HG02571 (cell line): ENCODE results near the gene TRIM29.
"Not testable (repeated sequence)": the region's sequence is repeated elsewhere in the genome, so short reads cannot be mapped to it uniquely, and the experiment has no call there.

ENCODE experiments used
- ATAC-seq: cut with Tn5 transposase; IDR thresholded peaks from one replicate; pipeline ENCODE4 v1.9.1; 2021; ENCODE audit warnings: mild to moderate bottlenecking, moderate library complexity; ENCODE audit not compliant: unreplicated experiment

TRIM29 gene

GRCh38 chr11:120172054-120172911 lies 34.4 kb upstream of the TRIM29 start:
- ATAC-seq, result no peak

- no peak for ATAC-seq
These were observed 32.9 kb upstream of the TRIM29 start for GRCh38 chr11:120170741-120171261.

GRCh38 chr11:120169981-120170698 lies 32.2 kb upstream of the TRIM29 start:
- no peak for ATAC-seq

- no peak for ATAC-seq
These were observed 31.2 kb upstream of the TRIM29 start for GRCh38 chr11:120168960-120169681.

- no peak for ATAC-seq
These were observed 30.4 kb upstream of the TRIM29 start for GRCh38 chr11:120168108-120168959.

- ATAC-seq, result no peak
These were observed 29.7 kb upstream of the TRIM29 start for GRCh38 chr11:120167659-120168058.

GRCh38 chr11:120160436-120160835 lies 22.5 kb upstream of the TRIM29 start:
- no peak for ATAC-seq

- no peak for ATAC-seq
These were observed 15.3 kb upstream of the TRIM29 start for GRCh38 chr11:120153221-120153620.

GRCh38 chr11:120151536-120151935 lies 13.6 kb upstream of the TRIM29 start:
- no peak for ATAC-seq

GRCh38 chr11:120149246-120149645 lies 11.3 kb upstream of the TRIM29 start:
- ATAC-seq, result no peak

GRCh38 chr11:120147950-120148270 lies 10.0 kb upstream of the TRIM29 start:
- no peak for ATAC-seq

- no peak for ATAC-seq
These were observed 9.4 kb upstream of the TRIM29 start for GRCh38 chr11:120147094-120147949.

GRCh38 chr11:120146413-120147093 lies 8.6 kb upstream of the TRIM29 start:
- ATAC-seq, result no peak

GRCh38 chr11:120144501-120144900 lies 6.6 kb upstream of the TRIM29 start:
- no peak for ATAC-seq

- not testable (repeated sequence) for ATAC-seq
These were observed 5.6 kb upstream of the TRIM29 start for GRCh38 chr11:120143472-120143871.

- ATAC-seq, result no peak
These were observed 4.7 kb upstream of the TRIM29 start for GRCh38 chr11:120142441-120143100.

- no peak for ATAC-seq
These were observed 4.0 kb upstream of the TRIM29 start for GRCh38 chr11:120141768-120142423.
